Measurements from ENCODE around the gene EEFSEC. TPM values are rescaled to one million over a fixed set of nuclear protein-coding genes. Genes with fewer than 3 reads are reported as not detected.
A peak's percentile ranks its signal among the peaks of the same experiment; 100 is the strongest.

Gene EEFSEC
- total RNA-seq, 2 donors from 2014 or later = 15.7 to 18.0 TPM

DNA sequence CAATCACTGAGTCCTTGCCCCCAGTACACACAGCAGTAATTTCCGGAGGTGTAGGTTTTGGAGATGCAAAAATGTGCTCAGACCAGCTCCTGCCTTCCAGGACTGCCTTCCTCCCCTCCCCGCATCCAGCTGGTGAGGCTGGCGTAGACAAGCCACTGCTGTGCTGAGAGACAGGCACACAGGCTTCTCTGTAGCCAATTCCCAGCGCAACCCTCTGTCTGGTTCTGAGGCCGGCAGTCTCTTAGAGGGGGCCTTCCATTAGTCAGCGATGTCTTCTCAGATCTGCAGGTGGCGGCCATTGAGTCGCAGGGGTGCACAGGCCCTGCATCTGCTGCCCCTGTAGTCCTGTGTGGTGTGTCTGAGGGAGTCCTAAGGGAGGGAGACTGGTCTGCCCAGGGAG is 199.0 kb downstream of the EEFSEC start:
- DNase-seq (ENCODE audit: low spot score) = no peak
- H3K4me1 ChIP-seq = peaks cover 0 to 14% of the 10 kb centered on the region in 2 donors
- H3K4me3 ChIP-seq = no peak overlapping the region
- TF ChIP-seq, protein P1, sequence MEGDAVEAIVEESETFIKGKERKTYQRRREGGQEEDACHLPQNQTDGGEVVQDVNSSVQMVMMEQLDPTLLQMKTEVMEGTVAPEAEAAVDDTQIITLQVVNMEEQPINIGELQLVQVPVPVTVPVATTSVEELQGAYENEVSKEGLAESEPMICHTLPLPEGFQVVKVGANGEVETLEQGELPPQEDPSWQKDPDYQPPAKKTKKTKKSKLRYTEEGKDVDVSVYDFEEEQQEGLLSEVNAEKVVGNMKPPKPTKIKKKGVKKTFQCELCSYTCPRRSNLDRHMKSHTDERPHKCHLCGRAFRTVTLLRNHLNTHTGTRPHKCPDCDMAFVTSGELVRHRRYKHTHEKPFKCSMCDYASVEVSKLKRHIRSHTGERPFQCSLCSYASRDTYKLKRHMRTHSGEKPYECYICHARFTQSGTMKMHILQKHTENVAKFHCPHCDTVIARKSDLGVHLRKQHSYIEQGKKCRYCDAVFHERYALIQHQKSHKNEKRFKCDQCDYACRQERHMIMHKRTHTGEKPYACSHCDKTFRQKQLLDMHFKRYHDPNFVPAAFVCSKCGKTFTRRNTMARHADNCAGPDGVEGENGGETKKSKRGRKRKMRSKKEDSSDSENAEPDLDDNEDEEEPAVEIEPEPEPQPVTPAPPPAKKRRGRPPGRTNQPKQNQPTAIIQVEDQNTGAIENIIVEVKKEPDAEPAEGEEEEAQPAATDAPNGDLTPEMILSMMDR (IDR thresholded peaks at IDR 0.05) = no peak
- no peaks in the 10 kb centered on the region for H3K36me3 ChIP-seq
- H3K27me3 ChIP-seq = no peaks in the 10 kb centered on the region
- H3K27ac ChIP-seq = no peak overlapping the region
- no peaks in the 10 kb centered on the region for H3K9me3 ChIP-seq

DNA sequence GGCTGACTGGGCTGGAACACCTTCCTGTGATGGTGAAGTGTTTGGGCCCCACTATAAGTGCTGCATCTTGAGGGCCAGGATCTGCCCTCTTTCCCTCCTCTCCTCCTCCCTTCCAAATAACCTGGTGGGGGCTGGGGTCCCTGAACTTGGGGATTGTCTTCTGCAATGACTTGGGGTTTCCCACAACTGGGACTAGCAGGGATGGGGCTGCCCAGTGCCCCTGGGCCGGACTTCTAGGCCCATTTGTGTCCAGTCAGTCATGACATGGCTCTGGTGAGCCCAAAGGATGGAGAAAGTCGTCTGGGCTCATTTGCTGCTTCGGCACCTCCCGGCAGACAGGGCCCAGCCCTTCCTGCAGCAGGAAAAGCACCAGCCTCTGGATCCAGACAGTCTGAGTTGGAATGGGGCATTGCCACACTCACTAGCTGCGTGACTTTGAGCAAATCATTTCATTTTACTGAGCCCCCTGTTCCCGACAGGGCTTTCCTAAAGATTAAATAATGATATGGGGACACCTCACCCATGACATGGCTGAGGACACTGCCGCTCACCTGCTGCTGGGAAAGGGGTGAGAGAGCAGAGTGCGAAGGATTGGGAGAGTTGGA is 200.2 kb downstream of the EEFSEC start:
- DNase-seq (ENCODE audit: low spot score) = no peak
- Histone ChIP-seq H3K27me3 (no peaks in the 10 kb centered on the region), H3K4me1 (peaks cover 0 to 14% of the 10 kb centered on the region in 2 donors), H3K4me3 (no peak overlapping the region), H3K9me3 (no peaks in the 10 kb centered on the region), H3K36me3 (peaks cover 3% of the 10 kb centered on the region), H3K27ac (no peak overlapping the region)
- TF ChIP-seq, protein P1 (IDR thresholded peaks at IDR 0.05) = no peak

DNA sequence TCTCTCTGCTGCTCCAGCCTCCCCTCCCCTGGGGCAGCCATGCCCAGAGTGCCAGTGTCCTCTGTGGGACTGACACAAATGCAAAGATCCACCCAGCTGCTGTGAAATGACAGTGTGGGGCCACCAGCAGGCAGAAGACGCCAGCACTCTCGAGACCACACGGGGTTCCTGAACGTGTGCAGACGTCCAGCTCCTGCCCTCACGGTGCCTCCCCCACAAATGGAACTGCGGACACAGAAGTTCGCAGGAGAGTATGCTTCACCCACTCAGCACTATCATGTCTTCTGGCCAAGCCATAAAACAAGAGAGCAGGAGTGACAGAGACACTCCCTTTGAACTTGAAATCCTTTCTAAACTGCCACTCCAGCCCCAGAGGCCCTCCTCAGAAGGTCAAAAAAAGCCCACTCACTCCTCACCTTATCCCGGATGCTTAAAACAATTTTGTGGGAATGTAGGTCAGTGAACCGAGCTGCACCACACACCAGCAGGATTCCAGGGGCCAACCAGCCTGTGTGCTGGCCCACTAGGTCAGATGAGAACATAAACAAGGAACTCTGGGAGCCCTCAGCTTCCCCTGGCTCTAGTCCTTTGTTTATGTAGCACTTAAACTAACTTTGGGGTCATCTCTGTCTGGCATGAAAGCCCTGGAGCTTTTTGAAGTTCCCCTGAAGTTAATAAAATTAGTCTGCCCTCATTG is 200.9 kb downstream of the EEFSEC start:
- Histone ChIP-seq H3K36me3 (peaks cover 7% of the 10 kb centered on the region), H3K4me1 (peaks cover 0 to 14% of the 10 kb centered on the region in 2 donors), H3K4me3 (no peak overlapping the region), H3K27me3 (no peaks in the 10 kb centered on the region), H3K27ac (peak overlapping the region in 1 of 2 donors; percentile 2), H3K9me3 (no peaks in the 10 kb centered on the region)
- DNase-seq (ENCODE audit: low spot score) = no peak
- TF ChIP-seq, protein P1 (IDR thresholded peaks at IDR 0.05) = no peak

DNA sequence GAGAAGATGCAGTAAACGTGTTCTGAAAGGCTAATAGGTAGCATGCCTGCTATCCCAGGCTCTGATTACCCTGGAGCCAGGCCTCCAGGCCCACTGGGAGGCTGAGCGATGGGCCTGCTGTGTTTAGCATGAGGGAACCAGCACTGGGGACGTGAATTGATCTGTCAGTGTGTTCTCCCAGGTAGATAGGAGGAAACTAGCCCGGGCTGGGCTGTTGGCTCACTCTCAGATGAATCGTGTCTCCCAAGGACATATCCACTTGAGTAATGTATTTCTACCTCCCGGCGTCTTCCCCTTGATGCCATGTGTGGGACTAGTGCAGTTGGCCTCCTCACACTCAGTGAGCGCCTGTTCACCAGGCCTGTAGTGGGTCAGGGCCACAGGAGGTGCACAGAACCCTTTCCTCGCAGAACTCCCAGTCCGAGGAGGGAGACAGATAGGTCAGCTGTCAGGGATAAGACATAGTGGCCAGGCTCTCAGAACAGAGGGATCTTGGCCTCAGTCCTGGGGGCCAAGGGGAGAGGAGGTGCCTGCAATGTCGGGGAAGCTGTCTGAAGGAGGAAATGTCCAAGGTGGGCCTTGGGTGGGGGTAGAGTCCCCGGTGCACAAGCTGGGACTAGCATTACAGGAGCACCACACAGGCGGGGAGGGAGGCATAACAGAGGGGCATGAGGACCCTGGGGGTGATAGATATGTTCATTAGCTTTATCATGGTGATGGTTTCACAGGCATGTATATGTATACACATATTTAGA is 201.7 kb downstream of the EEFSEC start:
- H3K9me3 ChIP-seq = no peaks in the 10 kb centered on the region
- no peak overlapping the region for H3K4me3 ChIP-seq
- DNase-seq (ENCODE audit: low spot score) = no peak
- H3K27me3 ChIP-seq = no peaks in the 10 kb centered on the region
- TF ChIP-seq, protein P1 (IDR thresholded peaks at IDR 0.05) = no peak
- H3K4me1 ChIP-seq = peaks cover 0 to 14% of the 10 kb centered on the region in 2 donors
- peaks cover 7% of the 10 kb centered on the region for H3K36me3 ChIP-seq
- peak overlapping the region in 1 of 2 donors; percentile 2 for H3K27ac ChIP-seq

DNA sequence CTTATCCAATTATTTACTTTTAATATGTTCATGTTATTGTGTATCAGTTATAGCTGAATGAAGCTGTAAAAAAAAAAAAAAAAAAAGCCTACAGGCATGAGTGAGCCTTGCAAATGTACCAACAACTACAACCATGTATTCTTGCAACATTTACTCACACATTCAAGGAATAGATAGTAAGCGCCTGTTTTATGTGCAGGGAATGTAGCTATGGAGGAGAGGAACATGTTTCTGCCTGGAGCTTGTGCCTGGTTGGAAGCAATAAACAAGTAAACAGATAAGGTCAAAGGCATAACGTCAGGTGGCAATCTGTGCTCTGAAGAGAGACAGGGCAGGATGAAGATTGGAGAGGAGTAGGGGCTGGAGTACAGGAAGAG is 202.2 kb downstream of the EEFSEC start:
- TF ChIP-seq, protein P1 (IDR thresholded peaks at IDR 0.05) = no peak
- peaks cover 0 to 14% of the 10 kb centered on the region in 2 donors for H3K4me1 ChIP-seq
- H3K4me3 ChIP-seq = no peak overlapping the region
- H3K36me3 ChIP-seq = peaks cover 7% of the 10 kb centered on the region
- no peaks in the 10 kb centered on the region for H3K27me3 ChIP-seq
- no peaks in the 10 kb centered on the region for H3K9me3 ChIP-seq
- DNase-seq (ENCODE audit: low spot score) = no peak
- H3K27ac ChIP-seq = no peak overlapping the region
